WERI-Rb-1 (cell line): ENCODE results near the gene FAM83G.
"Not testable (repeated sequence)": the region's sequence is repeated elsewhere in the genome, so short reads cannot be mapped to it uniquely, and the experiment has no call there.

Source experiments
- DNase-seq: peaks from one replicate; pipeline ENCODE4 v3.0.0-alpha.2; 2020
- H3K27ac ChIP-seq: fragments of 250-450 bp; sonication (Bioruptor Pico); 2 replicates; pipeline ENCODE4 v1.5.1; 2020; ENCODE audit warnings: mild to moderate bottlenecking, moderate library complexity
- H3K27me3 ChIP-seq: fragments of 250-450 bp; sonication (Bioruptor Pico); 2 replicates; pipeline ENCODE4 v1.5.1; 2021; ENCODE audit warnings: mild to moderate bottlenecking, low read depth, moderate library complexity; ENCODE audit not compliant: insufficient read depth, severe bottlenecking
- H3K36me3 ChIP-seq: fragments of 250-450 bp; sonication (Bioruptor Pico); 2 replicates; pipeline ENCODE4 v1.5.1; 2020; ENCODE audit warnings: mild to moderate bottlenecking, moderate library complexity
- H3K4me3 ChIP-seq: 2 replicates; pipeline ENCODE4 v1.5.1; 2011; ENCODE audit warnings: low read depth, mild to moderate bottlenecking, control low read depth, low read length
- H3K9me3 ChIP-seq: fragments of 250-450 bp; sonication (Bioruptor Pico); 2 replicates; pipeline ENCODE4 v1.5.1; 2021; ENCODE audit warnings: mild to moderate bottlenecking, moderate library complexity; ENCODE audit not compliant: severe bottlenecking
- CTCF ChIP-seq: IDR thresholded peaks from 2 replicates; pipeline ENCODE4 v1.5.1; 2011; ENCODE audit warnings: low read depth, mild to moderate bottlenecking, control low read depth, inconsistent platforms, low read length

FAM83G gene

GRCh38 chr17:18933102-18934058 is 71.2 kb downstream of the FAM83G start:
- no peak for TF ChIP-seq CTCF
- Histone ChIP-seq H3K4me3 (no peak overlapping the region), H3K27me3 (no peaks in the 10 kb centered on the region), H3K36me3 (peaks cover 28% of the 10 kb centered on the region), H3K27ac (no peak overlapping the region), H3K9me3 (no peaks in the 10 kb centered on the region)
- DNase-seq: no peak

- H3K4me3 ChIP-seq: no peak overlapping the region
- H3K27ac ChIP-seq: no peak overlapping the region
- no peaks in the 10 kb centered on the region for H3K27me3 ChIP-seq
- peaks cover 31% of the 10 kb centered on the region for H3K36me3 ChIP-seq
- H3K9me3 ChIP-seq: no peaks in the 10 kb centered on the region
- DNase-seq: no peak
- TF ChIP-seq CTCF: no peak
Measured at GRCh38 chr17:18932360-18933055, 72.1 kb downstream of the FAM83G start.

- no peak overlapping the region for H3K4me3 ChIP-seq
- H3K36me3 ChIP-seq: peaks cover 55% of the 10 kb centered on the region
- no peak for DNase-seq
- no peaks in the 10 kb centered on the region for H3K27me3 ChIP-seq
- TF ChIP-seq CTCF: no peak
- H3K27ac ChIP-seq: no peak overlapping the region
- H3K9me3 ChIP-seq: no peaks in the 10 kb centered on the region
Measured at GRCh38 chr17:18928628-18929125, 75.9 kb downstream of the FAM83G start.

GRCh38 chr17:18925187-18925586 is 79.4 kb downstream of the FAM83G start:
- H3K4me3 ChIP-seq: no peak overlapping the region
- H3K36me3 ChIP-seq: peaks cover 46% of the 10 kb centered on the region

GRCh38 chr17:18922596-18922995 is 82.0 kb downstream of the FAM83G start:
- H3K27ac ChIP-seq, H3K4me3 ChIP-seq, H3K27me3 ChIP-seq, DNase-seq, H3K9me3 ChIP-seq: not testable (repeated sequence)
- H3K36me3 ChIP-seq: peaks cover 31% of the 10 kb centered on the region

More at GRCh38 chr17:18925187-18925586, 79.4 kb downstream of the FAM83G start:
- no peaks in the 10 kb centered on the region for H3K27me3 ChIP-seq
- no peak for TF ChIP-seq CTCF
- no peak overlapping the region for H3K27ac ChIP-seq
- H3K9me3 ChIP-seq: no peaks in the 10 kb centered on the region
- DNase-seq: no peak

- H3K27ac ChIP-seq: no peak overlapping the region
- no peaks in the 10 kb centered on the region for H3K9me3 ChIP-seq
- TF ChIP-seq CTCF: no peak
- H3K4me3 ChIP-seq: no peak overlapping the region
- no peak for DNase-seq
- H3K36me3 ChIP-seq: peaks cover 29% of the 10 kb centered on the region
- H3K27me3 ChIP-seq: no peaks in the 10 kb centered on the region
Measured at GRCh38 chr17:18921912-18922451, 82.6 kb downstream of the FAM83G start.
